T-cell (primary cell): ENCODE results near the gene SELPLG. TPM values are rescaled to one million over a fixed set of nuclear protein-coding genes. Genes with fewer than 3 reads are reported as not detected.
"Not testable (repeated sequence)": the region's sequence is repeated elsewhere in the genome, so short reads cannot be mapped to it uniquely, and the experiment has no call there.

Source experiments
- ATAC-seq, 4 experiments: fragments of 200-7000 bp in 3 of 4; fragments of 150-1000 bp in 1 of 4; cut with Tn5 transposase; replicated peaks in 1 of 4; 1 replicate in 3 of 4; 2 replicates in 1 of 4; pipeline ENCODE4 v1.10.0; 2021; ENCODE audit warnings: moderate library complexity in 3 of 4, mild to moderate bottlenecking in 2 of 4, moderate number of reproducible peaks in 1 of 4
- CTCF ChIA-PET, 2 donors: fragments of 300-600 bp; sonication (Branson Sonifier 250); formaldehyde crosslinking; loops; one replicate each; lab custom pipeline; 2022; ENCODE audit warnings: antibody characterized with exemption in 2 of 2; lab: Charles Lee
- POLR2A ChIA-PET, 2 donors: fragments of 300-600 bp; sonication (Branson Sonifier 250); formaldehyde crosslinking; loops; one replicate each; lab custom pipeline; 2022; ENCODE audit warnings: antibody characterized with exemption in 2 of 2; lab: Charles Lee
- DNase-seq, 35 experiments: peaks; one replicate each; pipeline versions ENCODE4 v3.0.0 to v3.0.0-alpha.2; 2013 to 2023
- H3K27ac ChIP-seq: one replicate; pipeline ENCODE4 v1.5.1; 2013; ENCODE audit warnings: low read length
- H3K27me3 ChIP-seq, 2 experiments: replicated peaks in 1 of 2; 1 replicate in 1 of 2; 2 replicates in 1 of 2; pipeline versions ENCODE4 v1.6.1 to v1.7.0; 2013; ENCODE audit warnings: low read length in 1 of 2, mixed read lengths in 1 of 2; ENCODE audit not compliant: control insufficient read depth in 2 of 2, insufficient read depth in 2 of 2; ENCODE audit errors: extremely low read depth in 1 of 2
- H3K36me3 ChIP-seq, 2 donors: 1 replicate in 1 of 2; 2 replicates in 1 of 2; pipeline versions ENCODE4 v1.6.1 to v1.7.0; 2013; ENCODE audit warnings: low read length in 1 of 2; ENCODE audit not compliant: control insufficient read depth in 2 of 2, insufficient read depth in 1 of 2; ENCODE audit errors: extremely low read depth in 1 of 2
- H3K4me1 ChIP-seq, 2 experiments: 1 replicate in 1 of 2; 2 replicates in 1 of 2; pipeline versions ENCODE4 v1.6.1 to v1.7.0; 2013; ENCODE audit warnings: low read length in 2 of 2, mixed read lengths in 1 of 2; ENCODE audit not compliant: insufficient read depth in 2 of 2, control insufficient read depth in 1 of 2; ENCODE audit errors: extremely low read depth in 1 of 2
- H3K4me3 ChIP-seq, 2 donors: 1 replicate in 1 of 2; 2 replicates in 1 of 2; pipeline versions ENCODE4 v1.5.1 to v1.7.0; 2013; ENCODE audit warnings: mild to moderate bottlenecking in 2 of 2, low read length in 1 of 2, moderate library complexity in 1 of 2; ENCODE audit not compliant: control insufficient read depth in 1 of 2; ENCODE audit errors: extremely low read depth in 1 of 2
- H3K9me3 ChIP-seq: 2 replicates; pipeline ENCODE4 v1.7.0; 2013
- H3K27ac Mint-ChIP-seq, 2 donors: one replicate each; pipeline ENCODE4 v1.8.0; 2020 to 2021; ENCODE audit warnings: mild to moderate bottlenecking in 2 of 2, mixed read lengths in 2 of 2
- H3K27me3 Mint-ChIP-seq, 2 donors: one replicate each; pipeline ENCODE4 v1.8.0; 2021 to 2022; ENCODE audit warnings: mixed read lengths in 2 of 2
- H3K36me3 Mint-ChIP-seq: one replicate; pipeline ENCODE4 v1.8.0; 2021; ENCODE audit warnings: mixed read lengths
- H3K4me1 Mint-ChIP-seq, 3 donors: one replicate each; pipeline ENCODE4 v1.8.0; 2020 to 2022; ENCODE audit warnings: mixed read lengths in 3 of 3, mild to moderate bottlenecking in 1 of 3
- H3K4me3 Mint-ChIP-seq, 3 donors: one replicate each; pipeline ENCODE4 v1.8.0; 2020 to 2022; ENCODE audit warnings: mild to moderate bottlenecking in 3 of 3, mixed read lengths in 3 of 3, moderate library complexity in 3 of 3
- H3K9me3 Mint-ChIP-seq, 3 donors: one replicate each; pipeline ENCODE4 v1.8.0; 2020 to 2022; ENCODE audit warnings: mixed read lengths in 3 of 3
- WGBS: methylation state at CpG from one replicate; pipeline ENCODE4 v1.1.5; 2013; ENCODE audit warnings: missing lambda C conversion rate; ENCODE audit not compliant: insufficient coverage; 5-methylcytosine and 5-hydroxymethylcytosine counted together
- total RNA-seq, 35 experiments: library from RNA in 6 of 35; stranded (reverse) in 6 of 35; fragments of 120-200 nt in 1 of 35; gene quantifications; one replicate each; pipeline versions ENCODE4 v1.2.1 to v1.2.4 and lab custom pipeline; 2013 to 2026

The SELPLG gene
- total RNA-seq, 5 donors from 2014 or later (not counting 1 experiment from before 2014, with no cell fraction given), result 102 to 220 (median 215) TPM

- ATAC-seq, result no peak
- H3K27ac Mint-ChIP-seq, result peak overlapping the region; percentile 48 to 71
- Histone ChIP-seq H3K9me3 (no peaks in the 10 kb centered on the region), H3K27me3 (no peaks in the 10 kb centered on the region), H3K36me3 (peaks cover 26 to 60% of the 10 kb centered on the region in 2 donors), H3K4me3 (no peak overlapping the region), H3K27ac (no peak overlapping the region), H3K4me1 (peaks cover 23 to 76% of the 10 kb centered on the region in 2 experiments)
- WGBS, result 83% methylated on average over 1 of the region's 3 CpGs
- peak overlapping the region in 1 of 3 donors; percentile 57 for H3K4me3 Mint-ChIP-seq
- ChIA-PET CTCF (interaction anchor here (0.6 to 5.0 kb wide), 4 partner anchors 10 to 109 kb away, joined by 3 to 112 read pairs (median 3); partner anchors contain the start of gene SELPLG (in 1 of the 2)), POLR2A (interaction anchor here (0.6 to 0.7 kb wide), 2 partner anchors 9 to 12 kb away, joined by 4 to 5 read pairs; no protein-coding TSS in a partner anchor)
- no peaks in the 10 kb centered on the region for H3K27me3 Mint-ChIP-seq
- no peak for DNase-seq
- H3K36me3 Mint-ChIP-seq, result peaks cover 54% of the 10 kb centered on the region
- peaks cover 0 to 3% (median 0%) of the 10 kb centered on the region in 3 donors for H3K9me3 Mint-ChIP-seq
- peaks cover 78 to 93% (median 80%) of the 10 kb centered on the region in 3 donors for H3K4me1 Mint-ChIP-seq
Observed at GRCh38 chr12:108621161-108621560, 12.5 kb downstream of the SELPLG start.

GRCh38 chr12:108620236-108620879, 13.3 kb downstream of the SELPLG start:
- H3K4me1 Mint-ChIP-seq, result peaks cover 74 to 92% (median 75%) of the 10 kb centered on the region in 3 donors
- ChIA-PET CTCF (interaction anchor here (0.6 to 5.0 kb wide), 8 partner anchors 9 to 183 kb away, joined by 3 to 112 read pairs (median 3); partner anchors contain the start of genes ISCU (in 1 of the 2) and SELPLG (in 1 of the 2)), POLR2A (no interaction called here)
- Histone ChIP-seq H3K9me3 (no peaks in the 10 kb centered on the region), H3K27ac (no peak overlapping the region), H3K4me1 (peaks cover 22 to 70% of the 10 kb centered on the region in 2 experiments), H3K36me3 (peaks cover 26 to 54% of the 10 kb centered on the region in 2 donors), H3K4me3 (no peak overlapping the region), H3K27me3 (no peaks in the 10 kb centered on the region)
- peak overlapping the region; percentile 41 to 75 for H3K27ac Mint-ChIP-seq
- peaks cover 49% of the 10 kb centered on the region for H3K36me3 Mint-ChIP-seq
- WGBS, result 84% methylated on average over 3 of the region's 10 CpGs
- peaks cover 0 to 6% (median 0%) of the 10 kb centered on the region in 3 donors for H3K9me3 Mint-ChIP-seq
- DNase-seq (no peak), ATAC-seq (no peak)
- H3K27me3 Mint-ChIP-seq, result no peaks in the 10 kb centered on the region
- H3K4me3 Mint-ChIP-seq, result no peak overlapping the region

- Histone ChIP-seq H3K4me1 (peaks cover 22 to 63% of the 10 kb centered on the region in 2 experiments), H3K36me3 (peaks cover 26 to 48% of the 10 kb centered on the region in 2 donors), H3K27ac (no peak overlapping the region), H3K9me3 (no peaks in the 10 kb centered on the region), H3K27me3 (no peaks in the 10 kb centered on the region), H3K4me3 (no peak overlapping the region)
- 92% methylated on average over 11 of the region's 14 CpGs for WGBS
- POLR2A ChIA-PET, result no interaction called here
- H3K4me1 Mint-ChIP-seq, result peaks cover 69 to 92% (median 72%) of the 10 kb centered on the region in 3 donors
- CTCF ChIA-PET, result interaction anchor here (0.6 to 5.0 kb wide), 14 partner anchors 10 to 1068 kb away, joined by 3 to 140 read pairs (median 8); partner anchors contain the start of genes ISCU (in 2 of the 2), SART3 (in 1 of the 2) and SELPLG (in 1 of the 2)
- peak overlapping the region; percentile 41 to 75 for H3K27ac Mint-ChIP-seq
- no peaks in the 10 kb centered on the region for H3K27me3 Mint-ChIP-seq
- H3K4me3 Mint-ChIP-seq, result no peak overlapping the region
- peaks cover 0 to 6% (median 0%) of the 10 kb centered on the region in 3 donors for H3K9me3 Mint-ChIP-seq
- ATAC-seq, result no peak
- DNase-seq, result no peak
- peaks cover 45% of the 10 kb centered on the region for H3K36me3 Mint-ChIP-seq
Observed at GRCh38 chr12:108619369-108620160, 14.1 kb downstream of the SELPLG start.

DNA sequence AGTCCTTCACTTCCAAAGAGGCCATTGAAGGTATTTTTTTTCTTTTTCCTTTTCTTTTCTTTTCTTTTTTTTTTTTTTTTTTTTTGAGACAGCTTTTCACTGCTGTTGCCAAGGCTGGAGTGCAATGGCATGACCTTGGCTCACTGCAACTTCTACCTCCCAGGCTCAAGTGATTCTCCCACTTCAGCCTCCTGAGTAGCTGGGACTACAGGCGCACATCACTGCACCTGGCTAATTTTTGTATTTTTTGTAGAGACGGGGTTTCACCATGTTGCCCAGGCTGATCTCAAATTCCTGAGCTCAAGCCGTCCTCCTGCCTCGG, 14.8 kb downstream of the SELPLG start:
- H3K27me3 Mint-ChIP-seq, H3K27me3 ChIP-seq, ATAC-seq, H3K9me3 ChIP-seq, H3K4me3 ChIP-seq, H3K9me3 Mint-ChIP-seq, DNase-seq: not testable (repeated sequence)
- Histone ChIP-seq H3K36me3 (peaks cover 22 to 42% of the 10 kb centered on the region in 2 donors), H3K4me1 (peaks cover 22 to 59% of the 10 kb centered on the region in 2 experiments), H3K27ac (peak overlapping the region; percentile 86)
- Mint-ChIP-seq H3K4me1 (peaks cover 65 to 90% (median 72%) of the 10 kb centered on the region in 3 donors), H3K4me3 (peak overlapping the region in 1 of 3 donors; percentile 69), H3K27ac (peak overlapping the region; percentile 41 to 86), H3K36me3 (peaks cover 41% of the 10 kb centered on the region)
- CTCF ChIA-PET, result interaction anchor here (0.6 to 5.0 kb wide), 15 partner anchors 8 to 1069 kb away, joined by 3 to 140 read pairs (median 8); partner anchors contain the start of genes ISCU (in 2 of the 2), SART3 (in 1 of the 2) and SELPLG (in 1 of the 2)
- POLR2A ChIA-PET, result interaction anchor here (1.0 to 1.5 kb wide), 4 partner anchors 53 to 59 kb away, joined by 3 to 6 read pairs (median 4); partner anchors contain the start of genes ISCU (in 1 of the 2) and SART3 (in 1 of the 2)
- WGBS, result 93% methylated on average over 3 of the region's 4 CpGs

DNA sequence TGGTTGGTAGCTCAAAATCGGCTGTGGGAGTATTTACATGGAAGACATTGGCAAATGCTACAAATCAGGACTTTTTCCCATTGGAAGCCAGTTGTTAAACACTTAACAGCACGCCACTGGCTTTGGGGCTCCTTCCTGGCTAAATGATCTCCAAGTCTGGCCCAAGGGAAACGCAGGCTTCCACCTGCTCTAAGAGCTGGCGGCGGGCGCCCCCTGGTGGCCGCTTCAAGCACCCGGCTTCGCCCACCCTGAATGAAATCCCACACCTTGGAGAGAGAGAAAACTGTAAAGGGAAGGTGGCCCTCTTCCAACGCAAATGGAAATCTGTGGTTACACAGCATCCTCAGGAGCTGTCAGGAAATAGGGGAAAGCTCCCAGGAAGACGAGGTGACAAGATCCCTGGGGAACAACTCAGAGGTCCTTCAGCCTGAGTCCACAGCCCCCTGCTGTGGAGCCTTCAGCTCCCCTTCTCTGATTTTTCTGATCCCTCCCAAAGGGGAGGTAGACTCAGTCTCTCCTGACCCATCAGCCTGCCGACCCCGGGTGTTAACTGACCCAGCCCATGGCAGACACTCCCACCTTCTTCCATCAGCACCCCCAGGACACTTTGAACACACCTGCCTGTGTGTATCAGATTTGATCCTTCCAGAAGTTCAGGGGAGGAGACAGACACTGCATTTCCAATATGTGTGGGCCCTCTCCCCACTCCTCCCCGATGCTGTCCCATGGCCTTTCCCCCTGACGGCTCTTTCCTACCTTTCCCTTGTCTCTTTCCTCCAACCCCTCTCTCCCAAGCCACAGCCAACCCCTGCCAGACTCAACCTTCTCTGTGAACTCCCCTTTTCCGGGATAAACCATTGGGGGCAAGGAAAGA, 15.4 kb downstream of the SELPLG start:
- no peaks in the 10 kb centered on the region for H3K9me3 ChIP-seq
- DNase-seq (peak in 34 of 35 experiments; percentile 49 to 89 (median 70)), ATAC-seq (peak; percentile 57 to 69 (median 62))
- ChIA-PET CTCF (interaction anchor here (0.6 to 5.0 kb wide), 31 partner anchors 9 to 1070 kb away, joined by 3 to 140 read pairs (median 5); partner anchors contain the start of genes ISCU (in 2 of the 2), SART3 (in 1 of the 2) and SELPLG (in 1 of the 2)), POLR2A (interaction anchor here (0.5 to 2.1 kb wide), 14 partner anchors 8 to 232 kb away, joined by 3 to 13 read pairs (median 3); partner anchors contain the start of genes ISCU (in 2 of the 2), SART3 (in 1 of the 2) and SELPLG (in 1 of the 2))
- 22% methylated on average over 6 of the region's 16 CpGs for WGBS
- H3K9me3 Mint-ChIP-seq, result peaks cover 0 to 6% (median 0%) of the 10 kb centered on the region in 3 donors
- peak overlapping the region; percentile 86 to 87 for H3K27ac Mint-ChIP-seq
- H3K27ac ChIP-seq, result peak overlapping the region; percentile 86
- H3K4me1 ChIP-seq, result peaks cover 22 to 53% of the 10 kb centered on the region in 2 experiments
- H3K4me1 Mint-ChIP-seq, result peaks cover 62 to 84% (median 66%) of the 10 kb centered on the region in 3 donors
- peak overlapping the region in 2 of 3 donors; percentile 2 to 69 for H3K4me3 Mint-ChIP-seq
- peaks cover 35% of the 10 kb centered on the region for H3K36me3 Mint-ChIP-seq
- no peaks in the 10 kb centered on the region for H3K27me3 ChIP-seq
- H3K27me3 Mint-ChIP-seq, result no peaks in the 10 kb centered on the region
- H3K36me3 ChIP-seq, result peaks cover 18 to 36% of the 10 kb centered on the region in 2 donors
- no peak overlapping the region for H3K4me3 ChIP-seq
